Measurements from ENCODE around the gene SNX1.

The SNX1 gene

GRCh38 chr15:64060716-64061115 lies 35.1 kb upstream of the SNX1 start:
- TF ChIP-seq, protein P1, sequence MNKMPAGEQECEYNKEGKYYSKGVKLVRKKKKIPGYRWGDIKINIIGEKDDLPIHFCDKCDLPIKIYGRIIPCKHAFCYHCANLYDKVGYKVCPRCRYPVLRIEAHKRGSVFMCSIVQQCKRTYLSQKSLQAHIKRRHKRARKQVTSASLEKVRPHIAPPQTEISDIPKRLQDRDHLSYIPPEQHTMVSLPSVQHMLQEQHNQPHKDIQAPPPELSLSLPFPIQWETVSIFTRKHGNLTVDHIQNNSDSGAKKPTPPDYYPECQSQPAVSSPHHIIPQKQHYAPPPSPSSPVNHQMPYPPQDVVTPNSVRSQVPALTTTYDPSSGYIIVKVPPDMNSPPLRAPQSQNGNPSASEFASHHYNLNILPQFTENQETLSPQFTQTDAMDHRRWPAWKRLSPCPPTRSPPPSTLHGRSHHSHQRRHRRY (tag by site-specific recombination; IDR thresholded peaks at IDR 0.05) = no peak
- TF ChIP-seq ZNF768 (tag by site-specific recombination; IDR thresholded peaks at IDR 0.05) (no peak), ZNF626 (tag by site-specific recombination; IDR thresholded peaks at IDR 0.05) (no peak), ZBTB49 (tag by site-specific recombination; IDR thresholded peaks at IDR 0.05; ENCODE audit: low read depth) (no peak), CTCF (tag by site-specific recombination; IDR thresholded peaks at IDR 0.05) (no peak), ZNF621 (tag by site-specific recombination; IDR thresholded peaks at IDR 0.05) (no peak), ZNF121 (tag by site-specific recombination; IDR thresholded peaks at IDR 0.05) (no peak), ZNF473 (tag by site-specific recombination; IDR thresholded peaks at IDR 0.05) (no peak), ZNF211 (tag by site-specific recombination; IDR thresholded peaks at IDR 0.05; ENCODE audit: low read depth) (no peak), ZNF280C (tag by site-specific recombination; IDR thresholded peaks at IDR 0.05) (no peak)
- Histone ChIP-seq H3K4me3 (ENCODE audit: low read depth, low read length) (no peak overlapping the region), H3K4me1 (ENCODE audit: control insufficient read depth, insufficient read depth, low read length) (no peaks in the 10 kb centered on the region), H3K36me3 (ENCODE audit: control insufficient read depth in 2 of 2, insufficient read depth in 1 of 2, low read length in 2 of 2) (no peaks in the 10 kb centered on the region), H3K9me3 (ENCODE audit: control insufficient read depth, insufficient read depth, low read depth, low read length) (no peaks in the 10 kb centered on the region), H3K27ac (ENCODE audit: extremely low read depth, low read depth, low read length) (no peak overlapping the region)
- ChIA-PET CTCF (no interaction called here), POLR2A (no interaction called here)

- CTCF ChIA-PET = interaction anchor here (0.7 to 5.2 kb wide), 4 partner anchors 20 to 777 kb away, joined by 3 to 60 read pairs (median 5); partner anchors contain the start of gene DAPK2
- POLR2A ChIA-PET = no interaction called here
- H3K4me1 ChIP-seq (ENCODE audit: control insufficient read depth, insufficient read depth, low read length) = no peaks in the 10 kb centered on the region
- H3K36me3 ChIP-seq (ENCODE audit: control insufficient read depth in 2 of 2, insufficient read depth in 1 of 2, low read length in 2 of 2) = peaks cover 0 to 2% of the 10 kb centered on the region in 2 experiments; a peak in 1 of 3 replicates
- H3K9me3 ChIP-seq (ENCODE audit: control insufficient read depth, insufficient read depth, low read depth, low read length) = no peaks in the 10 kb centered on the region
- no peak overlapping the region for H3K4me3 ChIP-seq (ENCODE audit: low read depth, low read length)
- no peak overlapping the region for H3K27ac ChIP-seq (ENCODE audit: extremely low read depth, low read depth, low read length)
- TF ChIP-seq, protein P2, sequence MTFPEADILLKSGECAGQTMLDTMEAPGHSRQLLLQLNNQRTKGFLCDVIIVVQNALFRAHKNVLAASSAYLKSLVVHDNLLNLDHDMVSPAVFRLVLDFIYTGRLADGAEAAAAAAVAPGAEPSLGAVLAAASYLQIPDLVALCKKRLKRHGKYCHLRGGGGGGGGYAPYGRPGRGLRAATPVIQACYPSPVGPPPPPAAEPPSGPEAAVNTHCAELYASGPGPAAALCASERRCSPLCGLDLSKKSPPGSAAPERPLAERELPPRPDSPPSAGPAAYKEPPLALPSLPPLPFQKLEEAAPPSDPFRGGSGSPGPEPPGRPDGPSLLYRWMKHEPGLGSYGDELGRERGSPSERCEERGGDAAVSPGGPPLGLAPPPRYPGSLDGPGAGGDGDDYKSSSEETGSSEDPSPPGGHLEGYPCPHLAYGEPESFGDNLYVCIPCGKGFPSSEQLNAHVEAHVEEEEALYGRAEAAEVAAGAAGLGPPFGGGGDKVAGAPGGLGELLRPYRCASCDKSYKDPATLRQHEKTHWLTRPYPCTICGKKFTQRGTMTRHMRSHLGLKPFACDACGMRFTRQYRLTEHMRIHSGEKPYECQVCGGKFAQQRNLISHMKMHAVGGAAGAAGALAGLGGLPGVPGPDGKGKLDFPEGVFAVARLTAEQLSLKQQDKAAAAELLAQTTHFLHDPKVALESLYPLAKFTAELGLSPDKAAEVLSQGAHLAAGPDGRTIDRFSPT (tag by site-specific recombination; IDR thresholded peaks at IDR 0.05) = no peak
- TF ChIP-seq MZF1 (tag by site-specific recombination; IDR thresholded peaks at IDR 0.05; ENCODE audit: borderline replicate concordance) (no peak), ZNF184 (tag by site-specific recombination; IDR thresholded peaks at IDR 0.05) (no peak), ZNF596 (tag by site-specific recombination; IDR thresholded peaks at IDR 0.05) (no peak), ZNF510 (tag by site-specific recombination; IDR thresholded peaks at IDR 0.05; ENCODE audit: insufficient replicate concordance) (no peak)
These were observed 29.3 kb upstream of the SNX1 start for GRCh38 chr15:64066451-64066850.

Data from HEK293 (cell line).